Left ventricle myocardium inferior (tissue), 1 donor: ENCODE measurements around the gene CNTFR. TPM values are rescaled to one million over a fixed set of nuclear protein-coding genes. Genes with fewer than 3 reads are reported as not detected.
"Not testable (repeated sequence)": the region's sequence is repeated elsewhere in the genome, so short reads cannot be mapped to it uniquely, and the experiment has no call there.

ENCODE experiments used
- DNase-seq: peaks from one replicate; pipeline ENCODE4 v3.0.0-alpha.2; 2020
- H3K27ac ChIP-seq: fragments of 200-600 bp; replicated peaks from 2 replicates; pipeline ENCODE4 v1.8.0; 2021
- H3K27me3 ChIP-seq: fragments of 200-600 bp; 2 replicates; pipeline ENCODE4 v1.8.0; 2021; ENCODE audit warnings: low read depth
- H3K36me3 ChIP-seq: fragments of 200-600 bp; 2 replicates; pipeline ENCODE4 v1.8.0; 2021
- H3K4me1 ChIP-seq: fragments of 200-600 bp; 2 replicates; pipeline ENCODE4 v1.8.0; 2021
- H3K4me3 ChIP-seq: fragments of 200-600 bp; 2 replicates; pipeline ENCODE4 v1.8.0; 2021; ENCODE audit warnings: mild to moderate bottlenecking, moderate library complexity
- H3K9me3 ChIP-seq: fragments of 200-600 bp; replicated peaks from 2 replicates; pipeline ENCODE4 v1.8.0; 2021
- CTCF ChIP-seq: fragments of 200-600 bp; IDR thresholded peaks from 2 replicates; pipeline ENCODE4 v1.8.0; 2021; ENCODE audit warnings: antibody characterized with exemption, mild to moderate bottlenecking, borderline replicate concordance
- intact Hi-C: fragments of 100-400 bp; cut with micrococcal nuclease; formaldehyde crosslinking; loops from one replicate; pipeline ENCODE4 v1.11.0; 2022
- total RNA-seq: library from RNA; stranded (reverse); fragmentation: NEBNext Ultra II Directional; extraction: Animal tissue kit (Norgen Biotek cat#: 25700); gene quantifications from one replicate; pipeline ENCODE4 v1.2.1, GENCODE V29; 2021
- donor health status: DM: no; HTN: yes; CAD: no; lungs with severe emphysema.

Gene CNTFR
- total RNA-seq, 1 donor from 2014 or later, result 4.6 TPM

DNA sequence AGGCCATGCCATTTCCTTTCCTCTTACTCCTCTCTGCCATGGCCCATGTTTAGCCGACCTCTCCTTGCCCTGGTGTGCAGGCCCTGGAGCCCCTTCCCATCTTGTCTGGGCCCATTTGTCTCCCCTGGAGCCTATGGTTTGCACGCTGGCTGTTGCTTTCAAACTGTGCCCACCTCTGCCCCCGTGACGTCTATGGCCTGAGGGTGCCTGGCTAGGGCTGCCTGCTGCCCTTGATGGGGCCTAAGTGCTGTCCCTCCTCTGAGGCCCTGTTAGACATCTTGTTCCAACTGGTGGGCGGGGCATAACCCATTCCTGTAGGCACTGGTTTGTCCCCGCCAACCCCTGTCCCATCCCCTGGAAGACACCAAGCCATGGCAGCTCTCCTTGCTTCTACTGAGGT is 44.0 kb downstream of the CNTFR start:
- H3K27me3 ChIP-seq, result peaks cover 33% of the 10 kb centered on the region
- DNase-seq, result no peak
- no peaks in the 10 kb centered on the region for H3K36me3 ChIP-seq
- H3K4me1 ChIP-seq, result no peaks in the 10 kb centered on the region
- H3K9me3 ChIP-seq, result no peaks in the 10 kb centered on the region
- TF ChIP-seq CTCF, result no peak
- intact Hi-C loops, result loop anchor here (5.0 kb wide), 1 partner anchor 47 kb away; no protein-coding TSS in a partner anchor
- no peak overlapping the region for H3K4me3 ChIP-seq
- H3K27ac ChIP-seq, result no peak overlapping the region

GRCh38 chr9:34544035-34544434 is 45.5 kb downstream of the CNTFR start:
- Histone ChIP-seq H3K27ac (no peak overlapping the region), H3K27me3 (peaks cover 33% of the 10 kb centered on the region), H3K9me3 (no peaks in the 10 kb centered on the region), H3K4me3 (no peak overlapping the region), H3K4me1 (no peaks in the 10 kb centered on the region), H3K36me3 (no peaks in the 10 kb centered on the region)
- TF ChIP-seq CTCF, result no peak
- intact Hi-C loops, result no loop called here
- no peak for DNase-seq

DNA sequence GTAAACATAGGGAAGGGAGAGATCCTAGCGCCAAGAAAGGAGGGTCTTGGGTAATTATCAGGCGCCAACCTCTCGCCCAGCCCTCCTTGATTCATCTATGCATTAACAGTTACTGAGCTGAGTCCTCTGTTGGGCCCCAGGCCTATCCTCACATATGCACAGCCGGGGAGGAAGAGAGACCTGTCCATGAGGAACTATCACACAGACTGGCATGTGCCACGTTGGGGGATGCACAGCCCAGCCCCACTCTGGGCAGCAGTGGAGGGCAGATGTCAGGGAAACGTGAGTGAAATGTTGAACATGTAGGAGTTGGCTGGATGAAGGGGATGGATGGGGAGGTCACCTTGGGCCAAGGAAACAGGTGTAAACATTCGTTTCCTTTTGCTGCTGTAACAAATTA is 48.0 kb downstream of the CNTFR start:
- no peak for DNase-seq
- Histone ChIP-seq H3K36me3 (no peaks in the 10 kb centered on the region), H3K27ac (no peak overlapping the region), H3K4me1 (no peaks in the 10 kb centered on the region), H3K9me3 (no peaks in the 10 kb centered on the region), H3K27me3 (peaks cover 39% of the 10 kb centered on the region), H3K4me3 (no peak overlapping the region)
- intact Hi-C loops, result no loop called here
- no peak for TF ChIP-seq CTCF

DNA sequence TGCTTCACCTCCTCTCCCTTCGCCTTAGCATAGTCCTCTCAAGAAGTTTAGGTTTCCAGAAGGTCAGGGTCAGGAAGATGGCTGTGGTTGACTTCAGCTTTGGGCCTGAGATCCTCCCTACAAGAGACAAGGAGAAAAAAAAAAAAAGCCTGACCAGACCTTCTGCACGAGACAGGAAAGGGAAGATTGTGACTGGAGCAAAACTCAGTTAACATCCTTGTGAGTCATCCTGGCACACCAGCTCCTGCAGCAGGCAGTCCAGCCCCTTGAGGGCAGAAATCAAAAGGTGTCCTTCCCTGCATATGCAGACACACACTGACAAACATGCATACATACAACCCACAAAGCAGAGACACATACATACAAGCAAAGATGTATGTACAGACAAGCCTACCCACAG is 48.7 kb downstream of the CNTFR start:
- Histone ChIP-seq H3K27ac (no peak overlapping the region), H3K36me3 (no peaks in the 10 kb centered on the region), H3K4me3 (no peak overlapping the region), H3K27me3 (peaks cover 41% of the 10 kb centered on the region), H3K9me3 (no peaks in the 10 kb centered on the region), H3K4me1 (no peaks in the 10 kb centered on the region)
- no peak for TF ChIP-seq CTCF
- intact Hi-C loops, result no loop called here
- DNase-seq, result no peak

DNA sequence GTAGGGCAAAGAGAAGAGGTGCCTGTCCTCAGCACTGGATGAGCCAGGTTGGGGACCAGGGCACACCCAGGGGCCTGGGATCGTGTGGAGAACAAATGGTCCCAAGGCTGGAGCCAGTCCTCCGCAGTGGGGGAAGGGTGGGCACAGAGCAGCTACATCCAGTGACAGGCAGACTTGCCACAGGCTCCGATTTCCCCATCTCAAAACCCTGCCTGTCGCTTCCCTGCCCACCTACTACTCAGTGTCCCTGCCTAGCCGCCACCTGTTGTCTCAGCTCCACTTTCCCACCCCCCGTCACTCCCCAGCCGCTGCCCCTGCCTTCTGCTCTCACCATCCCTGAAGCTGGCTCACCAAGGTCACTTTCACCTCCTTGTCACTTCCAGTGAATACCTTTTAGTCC is 52.8 kb downstream of the CNTFR start:
- Histone ChIP-seq H3K27ac (no peak overlapping the region), H3K4me3 (no peak overlapping the region), H3K36me3 (no peaks in the 10 kb centered on the region), H3K4me1 (no peaks in the 10 kb centered on the region), H3K27me3 (peaks cover 66% of the 10 kb centered on the region), H3K9me3 (peaks cover 6% of the 10 kb centered on the region)
- TF ChIP-seq CTCF, result no peak
- intact Hi-C loops, result no loop called here
- no peak for DNase-seq

GRCh38 chr9:34532041-34532440 is 57.5 kb downstream of the CNTFR start:
- H3K27ac ChIP-seq, DNase-seq, H3K9me3 ChIP-seq, H3K36me3 ChIP-seq, H3K4me3 ChIP-seq, H3K4me1 ChIP-seq, intact Hi-C loops: not testable (repeated sequence)
- peaks cover 58% of the 10 kb centered on the region for H3K27me3 ChIP-seq
